Adrenal gland (tissue), 12 donors: ENCODE measurements around the gene PLGRKT. TPM values are rescaled to one million over a fixed set of nuclear protein-coding genes. Genes with fewer than 3 reads are reported as not detected.
"Not testable (repeated sequence)": the region's sequence is repeated elsewhere in the genome, so short reads cannot be mapped to it uniquely, and the experiment has no call there.

Source experiments
- DNase-seq, 7 donors: peaks; one replicate each; pipeline ENCODE4 v3.0.0-alpha.2; 2019 to 2020
- H3K27ac ChIP-seq, 5 donors: fragments of 200-600 bp; sonication (generic) in 4 of 5; 1 replicate in 3 of 5; 2 replicates in 2 of 5; pipeline versions ENCODE4 v1.5.1 to v1.8.0; 2016 to 2020; ENCODE audit warnings: mild to moderate bottlenecking in 1 of 5
- H3K27me3 ChIP-seq: fragments of 200-600 bp; 2 replicates; pipeline ENCODE4 v1.8.0; 2021
- H3K36me3 ChIP-seq, 2 donors: fragments of 200-600 bp; replicated peaks in 1 of 2; 1 replicate in 1 of 2; 2 replicates in 1 of 2; pipeline versions ENCODE4 v1.5.1 to v1.8.0; 2018 to 2022
- H3K4me1 ChIP-seq, 2 donors: fragments of 200-600 bp; replicated peaks in 1 of 2; 1 replicate in 1 of 2; 2 replicates in 1 of 2; pipeline versions ENCODE4 v1.5.1 to v1.8.0; 2018 to 2021
- H3K4me3 ChIP-seq, 4 donors: fragments of 200-600 bp; sonication (generic) in 3 of 4; one replicate each; pipeline ENCODE4 v1.5.1; 2016 to 2018
- H3K9me3 ChIP-seq, 3 donors: fragments of 200-600 bp; sonication (generic) in 1 of 3; replicated peaks in 1 of 3; 1 replicate in 2 of 3; 2 replicates in 1 of 3; pipeline versions ENCODE4 v1.5.1 to v1.8.0; 2016 to 2021
- POLR2A ChIP-seq, 2 donors: fragments of 450-650 bp; IDR thresholded peaks; one replicate each; pipeline ENCODE4 v1.6.1; 2017; ENCODE audit warnings: antibody characterized with exemption in 2 of 2, mild to moderate bottlenecking in 2 of 2, moderate library complexity in 1 of 2
- WGBS, 4 donors: extraction: QIAGEN DNeasy Blood & Tissue Kit in 2 of 4; methylation state at CpG; one replicate each; pipeline versions ENCODE4 v1.1.5 to v1.1.7; 2013 to 2017; 5-methylcytosine and 5-hydroxymethylcytosine counted together
- intact Hi-C, 2 donors: fragments of 100-400 bp; cut with DNase I; formaldehyde crosslinking; loops; one replicate each; pipeline versions ENCODE4 v1.14.1 to v1.15.0; 2022 to 2023
- polyA plus RNA-seq, 3 donors: library from polyadenylated mRNA; stranded (reverse); fragments of 200-250 nt in 2 of 3; fragments of 350-450 nt in 1 of 3; fragmentation: Illumina TruSeq in 1 of 3; extraction: RNeasy Lipid Tissue Mini Kit (QIAGEN cat#74804) in 1 of 3; gene quantifications; one replicate each; pipeline ENCODE4 v1.2.3, GENCODE V29; 2013 to 2014
- total RNA-seq, 9 donors: library from RNA; depleted of rRNA in 4 of 9; stranded (reverse); fragments of >200 nt in 4 of 9; fragments of 120-200 nt in 1 of 9; fragmentation: NEBNext Ultra II Directional in 1 of 9; extraction: Animal tissue kit (Norgen Biotek cat#: 25700) in 1 of 9; gene quantifications; one replicate each; pipeline versions ENCODE4 v1.1.0 to v1.2.4, GENCODE V29; 2013 to 2023
- TF ChIP-seq, protein P1 (sequence below), 6 experiments: fragments of 450-650 bp in 4 of 6; fragments of 200-600 bp in 2 of 6; sonication (generic) in 1 of 6; IDR thresholded peaks; 1 replicate in 5 of 6; 2 replicates in 1 of 6; pipeline versions ENCODE4 v1.5.1 to v1.8.0; 2016 to 2021; ENCODE audit warnings: antibody characterized with exemption in 6 of 6, mild to moderate bottlenecking in 2 of 6, moderate library complexity in 1 of 6
- donor health status: healthy with polysubstance abuse.
- donor health status: Bipolar disorder and iron deficiency.
- donor health status: DM: yes; HTN: yes; CAD: no.
- donor health status: DM: no; HTN: no; CAD: no.
- donor health status: DM: no; HTN: no; CAD: no.
- donor health status: DM: yes; HTN: yes; CAD: no.

PLGRKT gene
- total and polyA plus RNA-seq, 12 donors = 7.2 to 32.0 (median 20.7) TPM

DNA sequence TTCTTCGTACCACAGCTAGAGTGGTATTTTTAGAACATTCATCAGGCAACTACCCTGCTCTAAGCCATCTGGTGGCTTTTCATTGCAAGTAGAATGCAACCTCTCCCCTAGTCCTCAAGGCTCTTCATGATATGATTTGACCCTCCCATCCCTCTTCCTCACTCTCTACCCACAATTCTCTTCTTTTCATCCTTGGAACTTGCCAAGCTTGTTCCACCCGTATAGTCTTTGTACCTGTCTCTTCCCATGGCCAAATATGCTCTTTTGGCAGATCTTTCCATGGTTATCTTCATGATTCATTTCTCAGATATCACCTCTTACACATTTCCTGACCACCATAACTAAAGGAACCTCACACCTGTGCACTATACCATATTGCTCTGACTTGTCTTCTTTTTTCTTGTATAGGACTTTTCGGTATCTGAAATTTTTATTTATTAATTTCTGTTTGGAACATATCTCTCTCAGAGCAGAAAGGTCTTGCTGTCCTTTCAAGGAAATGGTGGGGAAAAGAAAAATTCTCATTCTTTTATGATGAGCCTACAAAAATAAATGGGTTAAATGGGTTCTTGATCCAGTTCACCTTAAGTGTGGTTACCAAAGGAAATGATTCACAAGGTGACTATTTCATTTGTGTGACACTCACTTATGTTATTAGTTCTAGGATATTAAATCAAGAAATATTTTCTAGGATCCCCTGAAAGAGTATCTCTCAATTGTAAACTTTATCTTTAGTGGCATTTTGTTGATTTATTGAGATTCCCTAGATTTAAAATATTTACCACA is 8.9 kb upstream of the PLGRKT start:
- WGBS, 4 donors = 63 to 79% (median 69%) methylated on average over 3 of the region's 3 CpGs

DNA sequence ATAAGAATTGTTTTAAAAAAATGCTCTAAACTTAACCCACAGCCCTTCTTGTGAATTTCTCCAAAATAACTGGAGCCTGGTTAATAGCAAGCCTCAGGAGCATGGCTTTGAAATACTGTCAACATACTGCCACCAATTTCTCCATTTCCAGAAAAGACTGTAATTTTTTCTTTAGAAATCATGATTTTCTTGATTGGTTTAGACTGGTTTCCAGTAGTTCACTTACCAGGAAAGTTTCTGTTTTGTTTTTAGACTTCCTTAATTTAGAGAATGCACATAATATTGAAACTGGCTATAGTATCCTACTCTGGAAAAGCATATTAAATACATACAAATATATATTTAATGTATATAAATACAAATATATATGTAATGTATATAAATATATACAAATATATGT is 8.2 kb upstream of the PLGRKT start:
- TF ChIP-seq POLR2A (IDR thresholded peaks at IDR 0.05) = no peak
- TF ChIP-seq, protein P1, sequence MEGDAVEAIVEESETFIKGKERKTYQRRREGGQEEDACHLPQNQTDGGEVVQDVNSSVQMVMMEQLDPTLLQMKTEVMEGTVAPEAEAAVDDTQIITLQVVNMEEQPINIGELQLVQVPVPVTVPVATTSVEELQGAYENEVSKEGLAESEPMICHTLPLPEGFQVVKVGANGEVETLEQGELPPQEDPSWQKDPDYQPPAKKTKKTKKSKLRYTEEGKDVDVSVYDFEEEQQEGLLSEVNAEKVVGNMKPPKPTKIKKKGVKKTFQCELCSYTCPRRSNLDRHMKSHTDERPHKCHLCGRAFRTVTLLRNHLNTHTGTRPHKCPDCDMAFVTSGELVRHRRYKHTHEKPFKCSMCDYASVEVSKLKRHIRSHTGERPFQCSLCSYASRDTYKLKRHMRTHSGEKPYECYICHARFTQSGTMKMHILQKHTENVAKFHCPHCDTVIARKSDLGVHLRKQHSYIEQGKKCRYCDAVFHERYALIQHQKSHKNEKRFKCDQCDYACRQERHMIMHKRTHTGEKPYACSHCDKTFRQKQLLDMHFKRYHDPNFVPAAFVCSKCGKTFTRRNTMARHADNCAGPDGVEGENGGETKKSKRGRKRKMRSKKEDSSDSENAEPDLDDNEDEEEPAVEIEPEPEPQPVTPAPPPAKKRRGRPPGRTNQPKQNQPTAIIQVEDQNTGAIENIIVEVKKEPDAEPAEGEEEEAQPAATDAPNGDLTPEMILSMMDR (IDR thresholded peaks at IDR 0.05) = no peak
- Histone ChIP-seq H3K4me1 (peaks cover 0 to 16% of the 10 kb centered on the region in 2 donors), H3K36me3 (no peaks in the 10 kb centered on the region), H3K4me3 (no peak overlapping the region), H3K9me3 (no peaks in the 10 kb centered on the region), H3K27ac (no peak overlapping the region), H3K27me3 (no peaks in the 10 kb centered on the region)
- intact Hi-C loops = loop anchor here in 1 of 2 donors (10.0 kb wide), 1 partner anchor 681 kb away; no protein-coding TSS in a partner anchor
- DNase-seq = no peak

More for the DNA sequence above, 8.9 kb upstream of the PLGRKT start:
- Histone ChIP-seq H3K36me3 (no peaks in the 10 kb centered on the region), H3K27me3 (no peaks in the 10 kb centered on the region), H3K4me1 (peaks cover 0 to 21% of the 10 kb centered on the region in 2 donors), H3K27ac (no peak overlapping the region), H3K4me3 (no peak overlapping the region), H3K9me3 (no peaks in the 10 kb centered on the region)
- TF ChIP-seq, protein P1 (IDR thresholded peaks at IDR 0.05) = no peak
- TF ChIP-seq POLR2A (IDR thresholded peaks at IDR 0.05) = no peak
- intact Hi-C loops = loop anchor here in 1 of 2 donors (10.0 kb wide), 1 partner anchor 682 kb away; no protein-coding TSS in a partner anchor
- DNase-seq = no peak

DNA sequence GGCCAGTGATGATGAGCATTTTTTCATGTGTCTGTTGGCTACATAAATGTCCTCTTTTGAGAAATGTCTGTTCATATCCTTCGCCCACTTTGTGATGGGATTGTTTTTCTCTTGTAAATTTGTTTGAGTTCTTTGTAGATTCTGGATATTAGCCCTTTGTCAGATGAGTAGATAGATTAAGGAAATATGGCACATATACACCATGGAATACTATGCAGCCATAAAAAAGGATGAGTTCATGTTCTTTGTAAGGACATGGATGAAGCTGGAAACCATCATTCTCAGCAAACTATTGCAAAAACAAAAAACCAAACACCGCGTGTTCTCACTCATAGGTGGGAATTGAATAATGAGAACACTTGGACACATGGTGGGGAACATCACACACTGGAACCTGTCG is 7.4 kb upstream of the PLGRKT start:
- H3K27me3 ChIP-seq, H3K4me3 ChIP-seq, H3K9me3 ChIP-seq, DNase-seq, H3K27ac ChIP-seq, H3K36me3 ChIP-seq: not testable (repeated sequence)
- intact Hi-C loops = loop anchor here in 1 of 2 donors (10.0 kb wide), 1 partner anchor 680 kb away; no protein-coding TSS in a partner anchor
- peaks cover 0 to 13% of the 10 kb centered on the region in 2 donors for H3K4me1 ChIP-seq
- 81 to 92% (median 89%) methylated on average over 4 of the region's 4 CpGs for WGBS, 4 donors

DNA sequence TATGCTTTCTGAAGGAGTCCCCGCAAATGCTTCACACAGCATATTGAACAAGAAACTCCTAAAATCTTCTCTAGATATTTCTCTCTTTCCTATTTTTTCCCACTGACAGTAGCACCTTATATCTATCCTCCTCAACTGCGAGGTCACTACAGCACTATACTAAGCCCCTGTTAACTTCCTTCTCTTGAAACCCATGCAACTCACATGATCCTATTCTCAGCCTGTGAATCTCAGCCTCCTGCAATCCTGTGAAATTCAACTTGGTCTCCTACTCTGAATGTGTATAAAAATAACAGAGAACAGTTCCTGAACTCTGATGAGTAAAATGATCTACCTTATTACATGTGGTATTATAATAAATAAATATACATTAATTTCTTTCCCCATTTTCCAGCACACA is 6.1 kb upstream of the PLGRKT start:
- no peak for DNase-seq
- no peak for TF ChIP-seq POLR2A (IDR thresholded peaks at IDR 0.05)
- TF ChIP-seq, protein P1 (IDR thresholded peaks at IDR 0.05) = no peak
- Histone ChIP-seq H3K4me3 (no peak overlapping the region), H3K9me3 (no peaks in the 10 kb centered on the region), H3K27ac (no peak overlapping the region), H3K36me3 (no peaks in the 10 kb centered on the region), H3K27me3 (no peaks in the 10 kb centered on the region), H3K4me1 (peaks cover 0 to 3% of the 10 kb centered on the region in 2 donors)
- intact Hi-C loops = loop anchor here in 1 of 2 donors (10.0 kb wide), 1 partner anchor 679 kb away; no protein-coding TSS in a partner anchor
- WGBS, 4 donors = 68 to 79% (median 68%) methylated on average over 2 of the region's 2 CpGs
